HG02678 (cell line): ENCODE measurements around the gene OR2Y1.
"Not testable (repeated sequence)": the region's sequence is repeated elsewhere in the genome, so short reads cannot be mapped to it uniquely, and the experiment has no call there.

Source experiments
- ATAC-seq: cut with Tn5 transposase; IDR thresholded peaks from one replicate; pipeline ENCODE4 v1.9.1; 2021; ENCODE audit warnings: mild to moderate bottlenecking, moderate library complexity; ENCODE audit not compliant: unreplicated experiment

The OR2Y1 gene

GRCh38 chr5:180739958-180740357, at the start of gene OR2Y1:
TSS of gene OR2Y1 (minus strand) at chr5:180740058. CDS start at chr5:180740058, 0 bp downstream.
- no peak for ATAC-seq

GRCh38 chr5:180788651-180789410, 49.0 kb upstream of the OR2Y1 start:
- ATAC-seq, result not testable (repeated sequence)

- no peak for ATAC-seq
These were observed 48.0 kb upstream of the OR2Y1 start for GRCh38 chr5:180787711-180788431.

GRCh38 chr5:180786531-180787398, 46.9 kb upstream of the OR2Y1 start:
- no peak for ATAC-seq

GRCh38 chr5:180785794-180786221, 46.0 kb upstream of the OR2Y1 start:
- no peak for ATAC-seq

GRCh38 chr5:180785121-180785781, 45.4 kb upstream of the OR2Y1 start:
- no peak for ATAC-seq

GRCh38 chr5:180784497-180785097, 44.7 kb upstream of the OR2Y1 start:
- ATAC-seq, result peak; percentile 78

GRCh38 chr5:180783340-180784052, 43.6 kb upstream of the OR2Y1 start:
- ATAC-seq, result no peak

GRCh38 chr5:180782748-180783147, 42.9 kb upstream of the OR2Y1 start:
- ATAC-seq, result no peak

- ATAC-seq, result not testable (repeated sequence)
These were observed 42.1 kb upstream of the OR2Y1 start for GRCh38 chr5:180781900-180782326.

- ATAC-seq, result no peak
These were observed 40.2 kb upstream of the OR2Y1 start for GRCh38 chr5:180779985-180780610.

GRCh38 chr5:180777475-180777874, 37.6 kb upstream of the OR2Y1 start:
- ATAC-seq, result no peak

GRCh38 chr5:180776376-180776775, 36.5 kb upstream of the OR2Y1 start:
- no peak for ATAC-seq

- no peak for ATAC-seq
These were observed 35.8 kb upstream of the OR2Y1 start for GRCh38 chr5:180775624-180776023.

- ATAC-seq, result no peak
These were observed 32.0 kb upstream of the OR2Y1 start for GRCh38 chr5:180771839-180772238.

GRCh38 chr5:180769821-180770220, 30.0 kb upstream of the OR2Y1 start:
- ATAC-seq, result no peak

GRCh38 chr5:180755601-180756000, 15.7 kb upstream of the OR2Y1 start:
- ATAC-seq, result no peak

- ATAC-seq, result no peak
These were observed 4.4 kb upstream of the OR2Y1 start for GRCh38 chr5:180744253-180744652.

GRCh38 chr5:180742727-180743126, 2.9 kb upstream of the OR2Y1 start:
- ATAC-seq, result no peak
